VCaP (cell line): ENCODE results near the gene KNTC1.
"Not testable (repeated sequence)": the region's sequence is repeated elsewhere in the genome, so short reads cannot be mapped to it uniquely, and the experiment has no call there.

ENCODE experiments used
- H3K27ac ChIP-seq: fragments of 450-650 bp; 2 replicates; pipeline ENCODE4 v1.5.1; 2017
- CTCF ChIP-seq: fragments of 450-650 bp; conservative IDR thresholded peaks from 2 replicates; pipeline ENCODE4 v1.5.1; 2017; ENCODE audit warnings: mild to moderate bottlenecking, moderate library complexity

KNTC1 gene

GRCh38 chr12:122526683-122527477 lies at the start of gene KNTC1, which contains the start of gene RSRC2:
Gene KNTC1 (plus strand): TSS chr12:122527249. CDS start chr12:122530064, 2,815 bp downstream.
Gene RSRC2 (minus strand): TSS chr12:122526936. CDS start chr12:122526853, 83 bp downstream.
- TF ChIP-seq CTCF, result no peak
- H3K27ac ChIP-seq, result peak within 1 kb of the TSS; percentile 99

GRCh38 chr12:122480753-122481152 lies 46.3 kb upstream of the KNTC1 start:
- H3K27ac ChIP-seq, result no peak overlapping the region
- no peak for TF ChIP-seq CTCF

GRCh38 chr12:122481861-122482260 lies 45.2 kb upstream of the KNTC1 start:
- TF ChIP-seq CTCF, result no peak
- H3K27ac ChIP-seq, result no peak overlapping the region

- no peak for TF ChIP-seq CTCF
- no peak overlapping the region for H3K27ac ChIP-seq
Measured at GRCh38 chr12:122483969-122484368, 43.1 kb upstream of the KNTC1 start.

GRCh38 chr12:122484385-122484784 lies 42.7 kb upstream of the KNTC1 start:
- not testable (repeated sequence) for H3K27ac ChIP-seq

GRCh38 chr12:122486360-122486759 lies 40.7 kb upstream of the KNTC1 start:
- not testable (repeated sequence) for H3K27ac ChIP-seq

- no peak overlapping the region for H3K27ac ChIP-seq
Measured at GRCh38 chr12:122486805-122487426, 40.1 kb upstream of the KNTC1 start.

GRCh38 chr12:122487807-122488206 lies 39.2 kb upstream of the KNTC1 start:
- not testable (repeated sequence) for H3K27ac ChIP-seq

More at GRCh38 chr12:122486805-122487426, 40.1 kb upstream of the KNTC1 start:
- TF ChIP-seq CTCF, result no peak

- TF ChIP-seq CTCF, result no peak
Measured at GRCh38 chr12:122489038-122489437, 38.0 kb upstream of the KNTC1 start.

More at GRCh38 chr12:122489038-122489437, 38.0 kb upstream of the KNTC1 start:
- no peak overlapping the region for H3K27ac ChIP-seq
